Ishikawa (cell line): ENCODE data around the gene FAM234A.

Experiments
- CEBPB ChIP-seq: IDR thresholded peaks from 2 replicates; pipeline ENCODE4 v1.6.1; 2012
- EGR1 ChIP-seq: IDR thresholded peaks from 2 replicates; pipeline ENCODE4 v1.6.1; 2012
- FOXM1 ChIP-seq: IDR thresholded peaks from 2 replicates; pipeline ENCODE4 v1.6.1; 2012; ENCODE audit warnings: low read depth, borderline replicate concordance
- MAX ChIP-seq: IDR thresholded peaks from 2 replicates; pipeline ENCODE4 v1.6.1; 2012
- RAD21 ChIP-seq: IDR thresholded peaks from 2 replicates; pipeline ENCODE4 v1.6.1; 2012; ENCODE audit warnings: low read depth
- REST ChIP-seq: IDR thresholded peaks from 2 replicates; pipeline ENCODE4 v1.6.1; 2012; ENCODE audit warnings: low read depth, mild to moderate bottlenecking
- TAF1 ChIP-seq: IDR thresholded peaks from 2 replicates; pipeline ENCODE4 v1.6.1; 2012; ENCODE audit warnings: low read depth, mild to moderate bottlenecking
- YY1 ChIP-seq: IDR thresholded peaks from 2 replicates; pipeline ENCODE4 v1.6.1; 2012; ENCODE audit warnings: low read depth

GRCh38 chr16:220021-220420, 14.6 kb upstream of the FAM234A start:
- TF ChIP-seq MAX (no peak), RAD21 (no peak), YY1 (no peak), REST (no peak), CEBPB (no peak), TAF1 (no peak), EGR1 (no peak), FOXM1 (no peak)
